Neural cell (in vitro differentiated cells): ENCODE data around the gene LPIN3. TPM values are rescaled to one million over a fixed set of nuclear protein-coding genes. Genes with fewer than 3 reads are reported as not detected.

ENCODE experiments used
- H2AFZ ChIP-seq: fragments of 200-600, 300-800 bp; sonication (generic), shearing (Covaris generic); 2 replicates; pipeline ENCODE4 v1.6.0; 2014; ENCODE audit warnings: low read depth, mild to moderate bottlenecking, antibody characterized with exemption, low read length, moderate library complexity
- H3F3A ChIP-seq: fragments of 200-600 bp; shearing (Covaris generic); 2 replicates; pipeline ENCODE4 v1.6.1; 2016; ENCODE audit warnings: mild to moderate bottlenecking, moderate library complexity, mixed read lengths, antibody characterized with exemption, low read length; ENCODE audit not compliant: insufficient read depth, poor library complexity, severe bottlenecking
- H3K27ac ChIP-seq: fragments of 200-600, 300-800 bp; sonication (generic), shearing (Covaris generic); 2 replicates; pipeline ENCODE4 v1.5.1; 2014; ENCODE audit warnings: mild to moderate bottlenecking, low read length, moderate library complexity
- H3K27me3 ChIP-seq: fragments of 300-800, 200-600 bp; sonication (generic), shearing (Covaris generic); 2 replicates; pipeline ENCODE4 v1.6.0; 2014; ENCODE audit warnings: mild to moderate bottlenecking, low read depth, low read length, moderate library complexity; ENCODE audit not compliant: insufficient read depth
- H3K36me3 ChIP-seq: fragments of 300-800, 200-600 bp; sonication (generic), shearing (Covaris generic); 2 replicates; pipeline ENCODE4 v1.5.1; 2014; ENCODE audit warnings: mild to moderate bottlenecking, antibody characterized with exemption, low read length, moderate library complexity; ENCODE audit not compliant: insufficient read depth
- H3K4me2 ChIP-seq: fragments of 300-800, 200-600 bp; sonication (generic), shearing (Covaris generic); 2 replicates; pipeline ENCODE4 v1.6.0; 2014; ENCODE audit warnings: mild to moderate bottlenecking, low read length
- H3K4me3 ChIP-seq: fragments of 300-800, 200-600 bp; sonication (generic), shearing (Covaris generic); 2 replicates; pipeline ENCODE4 v1.5.1; 2014; ENCODE audit warnings: mild to moderate bottlenecking, low read length, moderate library complexity
- H3K79me2 ChIP-seq: fragments of 200-600 bp; shearing (Covaris generic); replicated peaks from 2 replicates; pipeline ENCODE4 v1.6.0; 2014; ENCODE audit warnings: mild to moderate bottlenecking, low read length, moderate library complexity; ENCODE audit not compliant: insufficient read depth
- H3K9ac ChIP-seq: fragments of 300-800, 200-600 bp; sonication (generic), shearing (Covaris generic); 2 replicates; pipeline ENCODE4 v1.6.1; 2016; ENCODE audit warnings: mild to moderate bottlenecking, low read length, mixed read lengths
- H3K9me2 ChIP-seq: fragments of 200-600 bp; shearing (Covaris generic); 2 replicates; pipeline ENCODE4 v1.6.1; 2016; ENCODE audit warnings: mild to moderate bottlenecking, low read length, mixed read lengths; ENCODE audit not compliant: insufficient read depth
- H3K9me3 ChIP-seq: fragments of 200-600, 300-800 bp; sonication (generic), shearing (Covaris generic); 2 replicates; pipeline ENCODE4 v1.6.1; 2016; ENCODE audit warnings: mild to moderate bottlenecking, mixed run types, low read length, moderate library complexity, mixed read lengths
- H4K20me1 ChIP-seq: fragments of 200-600 bp; shearing (Covaris generic); 2 replicates; pipeline ENCODE4 v1.6.1; 2016; ENCODE audit warnings: mild to moderate bottlenecking, mixed run types; ENCODE audit not compliant: insufficient read depth
- EP300 ChIP-seq: fragments of 450-650 bp; conservative IDR thresholded peaks from 2 replicates; pipeline ENCODE4 v1.6.1; 2014; ENCODE audit warnings: antibody characterized with exemption, mild to moderate bottlenecking, moderate library complexity; ENCODE audit not compliant: poor library complexity, severe bottlenecking
- EZH2 ChIP-seq: fragments of 200-600, 300-800 bp; shearing (Covaris generic), sonication (generic); IDR thresholded peaks from 2 replicates; pipeline ENCODE4 v1.6.1; 2014; ENCODE audit warnings: antibody characterized with exemption, low read length, borderline replicate concordance, mild to moderate bottlenecking; ENCODE audit not compliant: insufficient read depth, poor library complexity, severe bottlenecking
- MXI1 ChIP-seq: fragments of 450-650 bp; conservative IDR thresholded peaks from 2 replicates; pipeline ENCODE4 v1.6.1; 2014; ENCODE audit warnings: antibody characterized with exemption, mild to moderate bottlenecking; ENCODE audit not compliant: poor library complexity, severe bottlenecking
- POLR2AphosphoS5 ChIP-seq: IDR thresholded peaks from 2 replicates; pipeline ENCODE4 v1.6.1; 2012
- RAD21 ChIP-seq: fragments of 450-650 bp; conservative IDR thresholded peaks from 2 replicates; pipeline ENCODE4 v1.6.1; 2014; ENCODE audit warnings: antibody characterized with exemption, mild to moderate bottlenecking, moderate library complexity
- SMC3 ChIP-seq: fragments of 450-650 bp; conservative IDR thresholded peaks from 2 replicates; pipeline ENCODE4 v1.6.1; 2014; ENCODE audit warnings: antibody characterized with exemption, mild to moderate bottlenecking, moderate library complexity; ENCODE audit not compliant: poor library complexity
- TAF1 ChIP-seq: IDR thresholded peaks from 2 replicates; pipeline ENCODE4 v1.6.1; 2012; ENCODE audit warnings: low read depth
- polyA plus RNA-seq: library from polyadenylated mRNA; depleted of rRNA; stranded (reverse); fragments of >200 nt; gene quantifications from 2 replicates; pipeline ENCODE4 v1.2.3, GENCODE V29; 2014
- TF ChIP-seq, protein P1 (sequence below): IDR thresholded peaks from 2 replicates; pipeline ENCODE4 v1.6.1; 2012; ENCODE audit warnings: borderline replicate concordance
- TF ChIP-seq, protein P2 (sequence below): fragments of 450-650 bp; IDR thresholded peaks from 2 replicates; pipeline ENCODE4 v1.5.1; 2014; ENCODE audit warnings: antibody characterized with exemption, mild to moderate bottlenecking, moderate library complexity; ENCODE audit not compliant: poor library complexity, severe bottlenecking

Gene LPIN3
- polyA plus RNA-seq, 1 donor from 2014 or later = not detected

DNA sequence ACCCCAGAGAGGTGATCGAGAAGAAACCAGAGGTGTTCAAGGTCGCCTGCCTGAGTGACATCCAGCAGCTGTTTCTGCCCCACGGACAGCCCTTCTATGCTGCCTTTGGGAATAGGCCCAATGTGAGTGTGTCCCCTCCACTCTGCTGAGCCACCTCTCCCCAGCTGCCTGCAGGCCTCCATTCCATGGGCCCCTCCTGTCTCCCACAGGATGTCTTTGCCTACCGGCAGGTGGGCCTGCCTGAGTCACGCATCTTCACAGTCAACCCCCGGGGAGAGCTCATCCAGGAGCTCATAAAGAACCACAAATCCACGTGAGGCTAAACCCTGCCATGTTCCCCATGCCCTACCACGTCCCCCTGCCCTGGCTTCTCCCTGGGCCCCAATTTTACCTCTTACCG is 17.6 kb downstream of the LPIN3 start:
- H3K4me2 ChIP-seq = no peak overlapping the region
- no peaks in the 10 kb centered on the region for H3K36me3 ChIP-seq
- H4K20me1 ChIP-seq = no peaks in the 10 kb centered on the region
- no peaks in the 10 kb centered on the region for H3K9me3 ChIP-seq
- H3F3A ChIP-seq = no peaks in the 10 kb centered on the region
- no peak overlapping the region for H3K27ac ChIP-seq
- H3K79me2 ChIP-seq = no peaks in the 10 kb centered on the region
- no peak overlapping the region for H3K9ac ChIP-seq
- no peaks in the 10 kb centered on the region for H3K27me3 ChIP-seq
- H2AFZ ChIP-seq = no peak overlapping the region
- TF ChIP-seq, protein P1, sequence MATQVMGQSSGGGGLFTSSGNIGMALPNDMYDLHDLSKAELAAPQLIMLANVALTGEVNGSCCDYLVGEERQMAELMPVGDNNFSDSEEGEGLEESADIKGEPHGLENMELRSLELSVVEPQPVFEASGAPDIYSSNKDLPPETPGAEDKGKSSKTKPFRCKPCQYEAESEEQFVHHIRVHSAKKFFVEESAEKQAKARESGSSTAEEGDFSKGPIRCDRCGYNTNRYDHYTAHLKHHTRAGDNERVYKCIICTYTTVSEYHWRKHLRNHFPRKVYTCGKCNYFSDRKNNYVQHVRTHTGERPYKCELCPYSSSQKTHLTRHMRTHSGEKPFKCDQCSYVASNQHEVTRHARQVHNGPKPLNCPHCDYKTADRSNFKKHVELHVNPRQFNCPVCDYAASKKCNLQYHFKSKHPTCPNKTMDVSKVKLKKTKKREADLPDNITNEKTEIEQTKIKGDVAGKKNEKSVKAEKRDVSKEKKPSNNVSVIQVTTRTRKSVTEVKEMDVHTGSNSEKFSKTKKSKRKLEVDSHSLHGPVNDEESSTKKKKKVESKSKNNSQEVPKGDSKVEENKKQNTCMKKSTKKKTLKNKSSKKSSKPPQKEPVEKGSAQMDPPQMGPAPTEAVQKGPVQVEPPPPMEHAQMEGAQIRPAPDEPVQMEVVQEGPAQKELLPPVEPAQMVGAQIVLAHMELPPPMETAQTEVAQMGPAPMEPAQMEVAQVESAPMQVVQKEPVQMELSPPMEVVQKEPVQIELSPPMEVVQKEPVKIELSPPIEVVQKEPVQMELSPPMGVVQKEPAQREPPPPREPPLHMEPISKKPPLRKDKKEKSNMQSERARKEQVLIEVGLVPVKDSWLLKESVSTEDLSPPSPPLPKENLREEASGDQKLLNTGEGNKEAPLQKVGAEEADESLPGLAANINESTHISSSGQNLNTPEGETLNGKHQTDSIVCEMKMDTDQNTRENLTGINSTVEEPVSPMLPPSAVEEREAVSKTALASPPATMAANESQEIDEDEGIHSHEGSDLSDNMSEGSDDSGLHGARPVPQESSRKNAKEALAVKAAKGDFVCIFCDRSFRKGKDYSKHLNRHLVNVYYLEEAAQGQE = no peak
- TF ChIP-seq RAD21 (no peak), SMC3 (no peak), EP300 (no peak), MXI1 (no peak), EZH2 (no peak)
- H3K4me3 ChIP-seq = no peak overlapping the region
- no peaks in the 10 kb centered on the region for H3K9me2 ChIP-seq

DNA sequence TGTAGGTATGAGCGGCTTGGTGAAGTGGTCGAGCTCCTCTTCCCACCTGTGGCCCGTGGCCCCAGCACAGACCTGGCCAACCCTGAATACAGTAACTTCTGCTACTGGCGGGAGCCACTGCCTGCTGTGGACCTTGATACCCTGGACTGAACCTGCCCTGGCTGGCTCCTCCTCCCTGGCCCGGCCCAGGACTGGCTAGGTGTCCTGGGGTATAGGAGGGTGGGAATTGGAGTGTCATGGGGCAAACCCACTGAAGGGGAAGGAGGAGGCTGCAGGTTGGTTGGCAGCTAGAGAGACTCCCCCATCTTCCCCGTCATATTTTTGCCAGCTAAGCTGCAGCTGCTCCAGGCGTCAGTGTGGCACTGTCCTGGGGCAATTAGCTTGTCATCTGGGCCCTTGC is 18.1 kb downstream of the LPIN3 start:
- H3K9me3 ChIP-seq = no peaks in the 10 kb centered on the region
- TF ChIP-seq, protein P1 = no peak
- TF ChIP-seq, protein P2, sequence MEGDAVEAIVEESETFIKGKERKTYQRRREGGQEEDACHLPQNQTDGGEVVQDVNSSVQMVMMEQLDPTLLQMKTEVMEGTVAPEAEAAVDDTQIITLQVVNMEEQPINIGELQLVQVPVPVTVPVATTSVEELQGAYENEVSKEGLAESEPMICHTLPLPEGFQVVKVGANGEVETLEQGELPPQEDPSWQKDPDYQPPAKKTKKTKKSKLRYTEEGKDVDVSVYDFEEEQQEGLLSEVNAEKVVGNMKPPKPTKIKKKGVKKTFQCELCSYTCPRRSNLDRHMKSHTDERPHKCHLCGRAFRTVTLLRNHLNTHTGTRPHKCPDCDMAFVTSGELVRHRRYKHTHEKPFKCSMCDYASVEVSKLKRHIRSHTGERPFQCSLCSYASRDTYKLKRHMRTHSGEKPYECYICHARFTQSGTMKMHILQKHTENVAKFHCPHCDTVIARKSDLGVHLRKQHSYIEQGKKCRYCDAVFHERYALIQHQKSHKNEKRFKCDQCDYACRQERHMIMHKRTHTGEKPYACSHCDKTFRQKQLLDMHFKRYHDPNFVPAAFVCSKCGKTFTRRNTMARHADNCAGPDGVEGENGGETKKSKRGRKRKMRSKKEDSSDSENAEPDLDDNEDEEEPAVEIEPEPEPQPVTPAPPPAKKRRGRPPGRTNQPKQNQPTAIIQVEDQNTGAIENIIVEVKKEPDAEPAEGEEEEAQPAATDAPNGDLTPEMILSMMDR = no peak
- no peak for TF ChIP-seq RAD21
- TF ChIP-seq EZH2 = no peak
- no peak for TF ChIP-seq MXI1
- TF ChIP-seq POLR2AphosphoS5 = no peak
- no peak for TF ChIP-seq TAF1
- no peak for TF ChIP-seq EP300
- no peak for TF ChIP-seq SMC3
- no peaks in the 10 kb centered on the region for H4K20me1 ChIP-seq
- no peak overlapping the region for H3K9ac ChIP-seq
- no peaks in the 10 kb centered on the region for H3K27me3 ChIP-seq
- H3K36me3 ChIP-seq = no peaks in the 10 kb centered on the region
- no peak overlapping the region for H3K27ac ChIP-seq
- H3K4me3 ChIP-seq = no peak overlapping the region
- H3F3A ChIP-seq = no peaks in the 10 kb centered on the region
- no peaks in the 10 kb centered on the region for H3K79me2 ChIP-seq
- no peak overlapping the region for H3K4me2 ChIP-seq
- H2AFZ ChIP-seq = no peak overlapping the region
- H3K9me2 ChIP-seq = no peaks in the 10 kb centered on the region
